GM21367 (cell line): ENCODE results near the gene ZNF428.
"Not testable (repeated sequence)": the region's sequence is repeated elsewhere in the genome, so short reads cannot be mapped to it uniquely, and the experiment has no call there.

Experiments used
- ATAC-seq: cut with Tn5 transposase; IDR thresholded peaks from one replicate; pipeline ENCODE4 v1.9.1; 2021; ENCODE audit not compliant: unreplicated experiment

Gene ZNF428

GRCh38 chr19:43618921-43619261, 538 bp downstream of the ZNF428 start:
- peak; percentile 21 for ATAC-seq

GRCh38 chr19:43616954-43617353, 2.5 kb downstream of the ZNF428 start:
- ATAC-seq = no peak

DNA sequence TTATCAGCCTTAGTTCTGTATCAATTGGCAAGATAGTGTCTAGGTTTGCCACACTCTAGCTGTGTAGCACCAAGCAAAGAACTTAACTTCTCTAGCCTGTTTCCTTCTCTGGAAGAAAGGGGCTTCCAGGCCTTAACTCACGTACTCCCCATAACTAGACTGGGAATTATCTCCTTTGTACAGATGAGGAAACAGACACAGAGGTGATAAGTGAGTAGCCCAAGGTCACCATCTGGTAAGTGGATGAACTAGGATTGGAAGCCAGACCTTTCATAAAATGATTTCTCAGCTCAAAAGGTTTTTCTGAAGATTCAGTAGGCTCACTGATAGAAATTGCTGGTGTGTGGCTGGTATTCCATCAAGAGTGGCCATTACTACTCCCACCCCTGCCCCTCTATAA, 3.1 kb downstream of the ZNF428 start:
- no peak for ATAC-seq

DNA sequence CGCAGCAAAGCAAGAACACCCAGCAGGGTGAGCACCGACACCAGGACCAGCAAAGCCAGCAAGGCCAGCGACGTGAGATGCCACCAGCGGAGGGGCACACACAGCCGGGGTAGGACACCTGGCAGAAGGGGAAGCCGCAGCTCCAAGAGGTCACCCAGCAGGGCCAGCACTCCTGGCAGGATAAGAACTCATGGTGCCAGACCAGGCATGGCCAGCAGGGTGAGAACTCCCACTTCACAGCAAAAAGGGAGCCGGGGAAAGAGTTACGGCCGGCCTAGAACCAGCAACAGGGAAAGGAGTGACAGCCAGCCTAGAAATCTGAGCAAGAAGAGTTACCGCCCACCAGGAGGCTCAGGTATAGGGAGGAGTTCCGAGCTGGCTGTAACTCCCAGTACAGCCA, 7.1 kb downstream of the ZNF428 start:
- no peak for ATAC-seq

- ATAC-seq = no peak
Measured at GRCh38 chr19:43611788-43612187, 7.6 kb downstream of the ZNF428 start, which contains the start of gene SRRM5. SRRM5 (plus strand) TSS chr19:43612088; CDS start chr19:43612122, 34 bp downstream.

DNA sequence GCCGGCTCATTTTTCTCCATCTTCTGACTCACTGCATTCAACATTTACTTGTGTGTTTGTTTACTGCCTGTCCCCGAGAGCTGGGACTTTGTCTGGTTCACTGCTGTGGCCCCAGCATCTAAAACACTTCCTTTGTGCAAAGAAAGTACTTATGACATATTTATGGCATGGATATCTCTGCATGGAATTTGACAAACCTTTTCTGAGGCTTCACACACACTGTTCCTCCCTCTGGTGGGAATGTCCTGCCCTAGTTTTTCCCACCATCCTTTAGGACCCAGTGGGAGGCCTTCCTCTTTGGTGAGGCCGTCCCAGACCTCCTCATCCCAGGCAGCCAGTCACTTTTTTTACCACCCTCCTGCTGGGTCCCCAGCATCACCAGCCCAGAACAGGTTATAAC, 8.9 kb downstream of the ZNF428 start:
- ATAC-seq = no peak

- no peak for ATAC-seq
Measured at GRCh38 chr19:43609872-43610271, 9.6 kb downstream of the ZNF428 start.

GRCh38 chr19:43607238-43608205, 11.9 kb downstream of the ZNF428 start:
- no peak for ATAC-seq

DNA sequence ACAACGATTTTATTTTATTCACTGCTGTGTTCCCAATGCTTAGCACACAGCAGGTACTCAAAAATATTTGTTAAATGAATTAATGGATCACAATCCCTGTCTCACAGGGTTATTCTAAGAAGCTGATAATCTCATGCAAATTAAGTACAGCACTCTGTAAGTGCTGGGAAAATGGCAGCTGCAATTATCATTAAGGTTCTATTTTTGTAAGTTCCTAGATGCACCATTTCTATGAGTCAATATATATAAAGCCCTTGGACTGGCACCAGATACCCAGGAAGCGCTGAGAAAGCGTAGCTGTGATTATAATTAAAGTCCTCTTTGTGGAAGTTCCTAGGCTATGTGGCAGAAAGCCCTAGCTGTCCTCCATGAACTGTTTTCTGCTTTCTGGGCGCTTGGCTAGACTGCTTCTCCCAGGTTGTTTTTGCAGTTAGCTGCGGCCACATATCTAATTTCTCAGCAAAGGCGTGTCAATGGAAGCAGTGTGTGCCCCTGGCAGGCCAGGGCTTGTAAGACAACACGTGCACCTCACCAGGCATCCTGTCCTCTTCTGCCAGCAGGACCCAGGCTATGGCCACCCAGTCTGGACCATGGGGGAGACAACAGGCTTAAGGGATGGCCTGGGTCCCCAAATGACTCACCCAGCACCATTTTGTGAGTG, 12.7 kb downstream of the ZNF428 start:
- ATAC-seq = no peak

- no peak for ATAC-seq
Measured at GRCh38 chr19:43605875-43606568, 13.4 kb downstream of the ZNF428 start.

DNA sequence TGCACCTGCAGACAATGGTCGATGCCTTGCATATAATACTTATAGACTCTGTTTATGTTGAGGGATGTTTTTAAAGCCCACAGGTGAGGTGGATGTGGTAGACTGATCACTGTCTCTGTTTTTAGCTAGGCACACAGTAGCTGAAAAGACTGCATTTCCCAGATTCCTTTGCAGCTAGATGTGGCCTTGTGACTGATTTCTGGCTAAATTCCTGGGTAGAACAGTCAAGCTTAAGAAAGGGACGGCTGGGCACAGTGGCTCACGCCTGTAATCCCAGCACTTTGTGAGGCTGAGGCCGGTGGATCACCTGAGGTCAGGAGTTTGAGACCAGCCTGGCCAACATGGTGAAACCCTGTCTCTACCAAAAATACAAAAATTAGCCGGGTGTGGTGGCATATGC, 19.1 kb downstream of the ZNF428 start:
- ATAC-seq = not testable (repeated sequence)

GRCh38 chr19:43599635-43600295, 19.7 kb downstream of the ZNF428 start:
- no peak for ATAC-seq

DNA sequence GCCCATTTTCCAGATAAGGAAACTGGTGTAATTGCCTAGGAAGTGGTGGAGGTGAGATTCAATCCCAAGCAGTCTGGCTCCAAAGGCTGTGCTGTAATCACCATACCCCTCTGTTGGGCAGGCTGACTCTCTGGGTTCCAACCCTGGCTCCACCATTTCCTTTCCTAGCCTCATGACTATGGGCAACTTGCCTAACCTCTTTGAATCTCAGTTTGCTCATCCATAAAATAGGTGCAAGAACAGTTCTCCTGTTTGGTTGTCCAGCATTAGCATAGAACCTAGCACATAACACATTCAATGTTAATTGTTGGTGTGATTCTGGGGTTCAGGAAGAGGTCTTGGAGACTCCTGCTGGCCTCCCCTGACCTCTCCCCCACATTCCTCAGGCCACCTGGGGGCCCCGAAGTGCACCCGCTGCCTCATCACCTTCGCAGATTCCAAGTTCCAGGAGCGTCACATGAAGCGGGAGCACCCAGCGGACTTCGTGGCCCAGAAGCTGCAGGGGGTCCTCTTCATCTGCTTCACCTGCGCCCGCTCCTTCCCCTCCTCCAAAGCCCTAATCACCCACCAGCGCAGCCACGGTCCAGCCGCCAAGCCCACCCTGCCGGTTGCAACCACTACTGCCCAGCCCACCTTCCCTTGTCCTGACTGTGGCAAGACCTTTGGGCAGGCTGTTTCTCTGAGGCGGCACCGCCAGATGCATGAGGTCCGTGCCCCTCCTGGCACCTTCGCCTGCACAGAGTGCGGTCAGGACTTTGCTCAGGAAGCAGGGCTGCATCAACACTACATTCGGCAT, 20.8 kb downstream of the ZNF428 start:
- ATAC-seq = no peak

DNA sequence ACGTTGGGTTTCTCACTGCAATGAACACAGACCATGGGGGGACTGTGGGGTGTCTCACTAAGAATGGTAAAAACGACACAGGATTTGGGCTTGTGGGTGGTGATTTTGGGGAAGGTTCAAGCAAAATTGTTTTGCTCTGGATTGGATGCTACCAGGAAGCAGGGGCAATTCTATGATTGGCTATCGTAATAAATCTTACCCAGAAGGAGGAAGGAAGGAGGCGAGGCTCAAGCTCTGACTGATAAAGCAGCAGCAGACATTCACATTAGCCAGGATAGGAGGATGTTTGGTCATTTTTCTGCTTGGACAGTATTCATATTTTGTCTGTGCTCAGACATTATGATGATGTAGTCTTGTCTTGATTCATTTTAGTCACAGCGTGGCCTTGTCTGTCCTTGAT, 21.6 kb downstream of the ZNF428 start:
- no peak for ATAC-seq

DNA sequence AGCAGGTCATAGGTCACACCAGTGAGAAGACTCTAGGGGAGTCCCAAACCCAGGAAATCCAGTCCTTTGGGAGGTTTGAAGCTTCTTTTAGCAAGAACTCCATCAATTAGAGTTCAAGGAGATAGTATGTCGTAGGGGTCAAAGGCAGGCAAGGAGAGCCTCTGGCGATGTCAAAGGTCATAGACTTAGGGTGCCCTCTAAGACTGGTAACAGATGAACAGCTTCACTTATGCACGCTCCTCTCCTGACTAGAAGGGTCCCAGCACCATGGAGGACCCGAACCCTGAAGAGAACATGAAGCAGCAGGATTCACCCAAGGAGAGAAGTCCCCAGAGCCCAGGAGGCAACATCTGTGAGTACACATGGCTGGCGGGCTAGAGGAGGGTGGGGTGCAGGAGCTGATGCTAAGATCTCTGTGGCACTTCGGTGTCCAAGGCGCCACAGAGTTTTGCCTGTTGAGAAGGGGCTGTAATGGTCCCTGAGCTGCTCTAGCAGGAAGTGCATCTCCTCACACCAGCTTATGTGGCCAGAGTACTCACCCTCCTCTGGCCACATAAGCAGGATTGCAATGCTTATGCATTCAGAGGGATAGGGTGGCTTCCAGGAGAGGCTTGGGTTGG, 22.5 kb downstream of the ZNF428 start:
- no peak for ATAC-seq

DNA sequence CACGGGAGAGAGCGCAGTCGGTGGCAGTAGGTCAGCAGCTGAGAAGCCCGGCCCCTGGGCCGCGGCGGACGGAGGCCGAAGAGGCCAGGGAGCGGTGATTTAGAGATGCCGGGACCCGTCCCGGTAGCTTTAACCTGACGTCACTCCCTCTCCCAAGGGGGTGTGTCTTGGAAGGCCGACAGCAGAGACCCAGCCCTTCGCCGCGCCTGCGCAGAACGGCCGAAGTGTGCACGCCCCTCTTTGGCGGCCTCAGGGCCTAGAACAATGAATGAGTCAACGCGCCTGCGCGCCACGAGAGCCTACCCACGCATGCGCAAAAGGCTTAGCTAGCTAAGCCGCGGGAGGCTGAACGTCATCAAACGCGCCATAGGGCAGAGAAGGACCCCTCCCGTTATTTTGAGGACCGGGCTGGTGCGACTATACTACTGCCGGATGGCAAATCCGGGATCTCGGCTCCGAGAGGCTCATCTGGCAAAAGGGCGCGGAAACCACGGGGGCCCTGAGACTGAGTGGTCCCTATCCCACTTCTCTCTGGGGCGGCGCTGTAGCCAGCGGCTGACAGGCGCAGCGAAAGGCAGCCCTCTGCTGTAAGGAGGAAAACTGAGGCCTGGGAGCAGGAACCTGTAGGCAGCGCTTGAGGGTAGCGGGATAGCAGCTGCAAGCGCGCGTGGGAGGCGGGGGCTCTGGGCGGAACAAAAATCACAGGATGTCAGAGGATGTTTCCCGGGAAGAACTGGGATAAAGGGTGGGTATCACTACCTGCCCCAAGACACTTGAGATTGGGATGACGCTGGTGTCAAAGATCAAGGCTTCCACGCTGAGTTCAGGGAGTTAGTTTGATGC, 23.2 kb downstream of the ZNF428 start, which contains the start of the genes IRGQ and ZNF576:
TSS of gene IRGQ (minus strand) at position 136 of the 843 bp plus-strand sequence. CDS start 796 bp downstream, outside the sequence.
TSS of gene ZNF576 (plus strand) at position 597 of the 843 bp plus-strand sequence. CDS start 514 bp downstream, outside the sequence.
- ATAC-seq = peak; percentile 64

DNA sequence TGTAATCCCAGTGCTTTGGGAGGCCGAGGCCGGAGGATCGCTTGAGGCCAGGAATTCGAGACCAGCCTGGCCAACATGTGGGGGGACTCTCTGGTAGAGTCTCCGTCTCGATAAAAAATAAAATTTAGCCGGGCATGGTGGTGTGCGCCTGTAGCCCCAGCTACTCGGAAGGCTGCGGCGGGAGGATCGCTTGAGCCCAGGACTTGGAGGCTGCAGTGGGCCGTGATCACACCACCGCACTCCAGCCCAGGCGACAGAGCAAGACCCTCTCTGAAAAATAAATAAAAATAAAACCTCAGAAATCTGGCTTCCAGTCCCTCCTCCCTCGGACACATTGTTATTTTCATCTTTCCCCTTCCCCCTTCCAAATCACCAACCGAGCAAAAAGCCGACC, 23.8 kb downstream of the ZNF428 start:
- peak; percentile 2 for ATAC-seq

DNA sequence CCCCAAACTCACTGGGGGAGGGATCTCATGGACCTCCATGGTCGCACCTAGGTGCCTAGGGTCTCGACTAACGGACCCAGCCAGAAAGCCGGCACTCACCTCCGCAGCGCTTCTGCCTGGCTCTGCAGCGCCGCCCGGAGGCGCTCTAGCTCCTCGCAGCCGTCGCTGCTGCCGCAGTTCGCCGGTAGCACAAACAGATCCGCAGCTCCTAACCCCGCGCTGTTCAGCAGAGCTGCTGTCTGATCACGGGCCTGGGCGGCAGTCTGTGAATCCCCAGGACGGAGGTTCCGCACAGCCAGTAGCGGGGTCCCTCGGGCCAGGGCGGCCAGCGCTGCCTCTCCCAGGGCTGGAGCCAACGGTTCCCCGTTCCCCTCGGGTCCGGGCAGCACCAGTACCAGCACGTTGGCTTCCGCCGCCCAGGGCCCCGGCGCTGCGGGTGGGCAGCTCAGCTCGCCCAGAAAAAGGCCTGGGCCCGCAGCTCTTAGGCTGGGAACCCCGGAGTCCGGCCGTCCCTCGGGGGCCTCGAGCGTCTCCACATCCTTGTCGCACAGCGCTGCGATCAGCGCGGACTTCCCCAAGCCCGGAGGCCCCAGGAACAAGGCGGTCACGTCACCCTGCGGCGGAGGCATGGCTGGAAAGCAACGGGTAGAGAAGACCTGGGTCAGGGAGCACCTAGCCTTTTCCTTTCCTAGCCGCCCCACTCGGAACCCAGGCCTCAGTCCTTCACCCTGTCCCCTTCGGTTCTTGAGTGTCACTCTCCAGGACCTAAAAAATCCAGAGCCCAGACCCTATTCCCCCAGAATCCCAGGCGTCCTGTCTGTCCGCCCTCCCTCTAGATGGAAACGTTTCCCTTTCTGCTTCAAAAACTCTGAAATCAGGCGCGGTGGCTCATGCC, 24.5 kb downstream of the ZNF428 start:
- no peak for ATAC-seq
